ENCODE measurements around the gene CLEC1B.

DNA sequence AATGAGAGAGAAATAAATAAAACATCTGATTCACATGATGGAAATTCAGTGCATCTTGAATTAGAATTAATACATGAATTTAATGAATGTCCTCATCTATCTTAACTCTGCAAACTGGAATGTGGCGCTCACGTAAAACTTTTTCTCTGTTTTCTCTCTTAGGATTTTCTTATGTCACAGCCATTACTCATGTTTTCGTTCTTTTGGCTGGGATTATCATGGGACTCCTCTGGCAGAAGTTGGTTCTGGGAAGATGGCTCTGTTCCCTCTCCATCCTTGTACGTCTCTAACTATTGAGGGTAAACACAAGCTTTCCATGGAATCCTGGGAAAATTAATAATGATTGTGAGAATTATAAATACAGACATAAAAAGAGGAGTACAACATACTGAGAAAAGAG lies 16.5 kb upstream of the CLEC1B start:
- TF ChIP-seq, protein P1, sequence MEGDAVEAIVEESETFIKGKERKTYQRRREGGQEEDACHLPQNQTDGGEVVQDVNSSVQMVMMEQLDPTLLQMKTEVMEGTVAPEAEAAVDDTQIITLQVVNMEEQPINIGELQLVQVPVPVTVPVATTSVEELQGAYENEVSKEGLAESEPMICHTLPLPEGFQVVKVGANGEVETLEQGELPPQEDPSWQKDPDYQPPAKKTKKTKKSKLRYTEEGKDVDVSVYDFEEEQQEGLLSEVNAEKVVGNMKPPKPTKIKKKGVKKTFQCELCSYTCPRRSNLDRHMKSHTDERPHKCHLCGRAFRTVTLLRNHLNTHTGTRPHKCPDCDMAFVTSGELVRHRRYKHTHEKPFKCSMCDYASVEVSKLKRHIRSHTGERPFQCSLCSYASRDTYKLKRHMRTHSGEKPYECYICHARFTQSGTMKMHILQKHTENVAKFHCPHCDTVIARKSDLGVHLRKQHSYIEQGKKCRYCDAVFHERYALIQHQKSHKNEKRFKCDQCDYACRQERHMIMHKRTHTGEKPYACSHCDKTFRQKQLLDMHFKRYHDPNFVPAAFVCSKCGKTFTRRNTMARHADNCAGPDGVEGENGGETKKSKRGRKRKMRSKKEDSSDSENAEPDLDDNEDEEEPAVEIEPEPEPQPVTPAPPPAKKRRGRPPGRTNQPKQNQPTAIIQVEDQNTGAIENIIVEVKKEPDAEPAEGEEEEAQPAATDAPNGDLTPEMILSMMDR (conservative IDR thresholded peaks at IDR 0.05; ENCODE audit: low read depth, low read length), result no peak
- no peak for TF ChIP-seq FOS (IDR thresholded peaks at IDR 0.05; ENCODE audit: low read depth, low read length)
- TF ChIP-seq POLR2A (IDR thresholded peaks at IDR 0.05; ENCODE audit: low read depth, low read length), result no peak
- TF ChIP-seq CHD1 (IDR thresholded peaks at IDR 0.05; ENCODE audit: low read depth, low read length), result no peak
- no peak for TF ChIP-seq MXI1 (IDR thresholded peaks at IDR 0.05; ENCODE audit: borderline replicate concordance, low read depth, low read length)
- no peak for TF ChIP-seq MAZ (IDR thresholded peaks at IDR 0.05; ENCODE audit: borderline replicate concordance, low read depth, low read length)
- TF ChIP-seq, protein P2, sequence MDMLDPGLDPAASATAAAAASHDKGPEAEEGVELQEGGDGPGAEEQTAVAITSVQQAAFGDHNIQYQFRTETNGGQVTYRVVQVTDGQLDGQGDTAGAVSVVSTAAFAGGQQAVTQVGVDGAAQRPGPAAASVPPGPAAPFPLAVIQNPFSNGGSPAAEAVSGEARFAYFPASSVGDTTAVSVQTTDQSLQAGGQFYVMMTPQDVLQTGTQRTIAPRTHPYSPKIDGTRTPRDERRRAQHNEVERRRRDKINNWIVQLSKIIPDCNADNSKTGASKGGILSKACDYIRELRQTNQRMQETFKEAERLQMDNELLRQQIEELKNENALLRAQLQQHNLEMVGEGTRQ (IDR thresholded peaks at IDR 0.05; ENCODE audit: low read depth, low read length), result no peak
- TF ChIP-seq CEBPB (IDR thresholded peaks at IDR 0.05; ENCODE audit: low read depth, low read length), result no peak
